HG03045 (cell line): ENCODE data around the gene ZBTB46.

ENCODE experiments used
- ATAC-seq: cut with Tn5 transposase; IDR thresholded peaks from one replicate; pipeline ENCODE4 v1.9.1; 2021; ENCODE audit warnings: mild to moderate bottlenecking, moderate library complexity; ENCODE audit not compliant: unreplicated experiment

ZBTB46 gene

DNA sequence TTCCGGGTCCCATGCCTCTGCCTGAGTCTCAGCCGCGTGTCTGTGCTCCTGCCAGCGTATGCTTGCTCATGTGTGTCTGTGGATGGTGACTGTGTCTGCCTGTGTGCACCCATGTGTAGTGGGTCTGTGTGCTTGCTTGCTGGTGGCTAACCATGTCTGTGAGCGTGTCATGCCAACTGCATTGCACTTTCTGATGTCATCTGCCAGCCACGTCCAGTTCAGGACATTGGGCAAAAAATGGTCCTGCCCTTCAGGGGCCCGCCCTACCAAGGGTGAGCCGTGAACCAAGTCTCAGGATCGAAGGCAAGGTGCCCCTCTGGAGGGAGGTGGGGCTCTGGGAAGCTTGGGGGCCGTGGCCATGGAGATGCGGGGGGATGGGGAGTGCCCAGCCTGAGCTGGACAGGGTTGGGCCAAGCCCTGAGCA, 9.4 kb upstream of the ZBTB46 start:
- ATAC-seq: no peak

DNA sequence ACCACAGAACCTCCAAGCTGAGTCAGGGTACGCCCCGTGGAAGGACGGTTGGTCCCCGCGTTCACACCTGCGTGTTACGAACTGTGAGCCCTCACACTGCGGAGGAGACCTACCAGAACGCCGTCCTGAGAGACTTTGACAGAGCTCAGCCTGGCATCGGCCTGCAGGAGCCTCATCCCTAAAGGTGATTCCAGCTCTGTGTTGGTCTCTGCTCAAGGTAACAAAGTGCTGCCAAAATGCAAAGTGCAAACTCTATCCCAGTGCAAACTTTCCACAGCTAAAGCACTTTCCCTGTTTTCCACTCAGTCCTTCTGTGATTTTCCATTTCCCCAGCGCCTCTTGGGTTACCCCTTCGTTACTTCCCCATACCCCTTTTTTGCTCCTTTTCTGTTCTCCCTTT, 8.6 kb upstream of the ZBTB46 start:
- no peak for ATAC-seq

DNA sequence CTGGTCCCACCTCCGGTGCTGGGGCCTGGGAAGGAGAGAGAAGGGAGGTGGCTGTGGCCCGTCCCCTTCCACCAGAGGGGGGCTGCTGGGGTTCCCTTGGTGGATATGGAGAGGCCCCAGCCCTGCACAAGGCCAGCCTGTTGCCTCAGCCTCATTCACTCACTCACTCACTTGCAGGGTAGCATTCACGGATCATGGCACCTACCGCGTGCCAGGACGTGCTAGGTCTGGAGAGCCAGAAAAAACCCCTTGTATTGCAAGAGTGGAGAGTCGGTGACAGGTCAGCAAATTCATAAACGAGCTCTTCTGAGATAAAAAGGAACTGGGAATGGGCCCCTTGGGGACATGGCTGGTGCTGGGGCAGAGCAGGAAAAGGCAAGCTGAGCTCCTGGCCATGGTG, 6.4 kb upstream of the ZBTB46 start:
- no peak for ATAC-seq

DNA sequence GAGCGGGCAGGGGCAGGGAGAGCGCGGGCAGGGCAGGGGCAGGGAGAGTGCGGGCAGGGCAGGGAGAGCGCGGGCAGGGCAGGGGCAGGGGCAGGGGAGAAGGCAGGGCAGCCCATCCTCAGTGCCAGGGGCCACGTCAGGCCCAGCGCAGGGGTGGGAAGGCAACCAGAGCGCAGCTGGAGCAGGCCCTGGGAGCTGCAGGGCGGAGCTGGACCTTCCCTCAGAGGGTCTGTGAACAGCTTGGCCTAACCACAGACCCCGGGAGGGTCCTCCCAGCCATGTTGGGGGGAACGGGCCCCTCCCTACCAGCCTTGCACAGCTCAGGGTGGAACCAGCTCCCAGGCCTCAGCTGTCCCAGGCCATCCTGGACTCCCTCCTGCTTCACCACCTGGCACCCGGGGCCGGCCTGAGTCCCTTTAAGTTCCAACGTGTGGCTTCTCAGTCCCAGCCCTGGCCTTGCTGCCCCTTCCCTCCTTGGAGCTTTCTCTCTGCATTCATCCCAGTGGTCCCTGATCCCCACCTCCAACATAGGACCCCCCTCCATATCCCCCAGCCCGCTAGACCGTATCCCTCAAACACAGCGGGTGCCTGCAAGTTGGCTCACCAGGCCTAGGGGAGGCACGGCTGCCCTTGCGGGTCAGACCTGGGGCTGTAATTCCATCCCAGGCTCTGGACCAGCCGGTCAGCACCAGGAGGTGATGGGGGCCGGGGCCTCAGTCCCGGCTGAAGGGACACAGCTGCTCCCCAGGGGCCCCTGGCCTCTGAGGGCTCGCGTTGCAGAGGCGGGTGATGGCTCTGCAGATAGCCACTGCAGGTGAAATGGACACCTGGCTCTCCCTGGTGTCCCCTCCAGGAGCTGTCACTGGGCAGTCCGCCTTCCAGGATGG, 5.6 kb upstream of the ZBTB46 start:
- no peak for ATAC-seq

DNA sequence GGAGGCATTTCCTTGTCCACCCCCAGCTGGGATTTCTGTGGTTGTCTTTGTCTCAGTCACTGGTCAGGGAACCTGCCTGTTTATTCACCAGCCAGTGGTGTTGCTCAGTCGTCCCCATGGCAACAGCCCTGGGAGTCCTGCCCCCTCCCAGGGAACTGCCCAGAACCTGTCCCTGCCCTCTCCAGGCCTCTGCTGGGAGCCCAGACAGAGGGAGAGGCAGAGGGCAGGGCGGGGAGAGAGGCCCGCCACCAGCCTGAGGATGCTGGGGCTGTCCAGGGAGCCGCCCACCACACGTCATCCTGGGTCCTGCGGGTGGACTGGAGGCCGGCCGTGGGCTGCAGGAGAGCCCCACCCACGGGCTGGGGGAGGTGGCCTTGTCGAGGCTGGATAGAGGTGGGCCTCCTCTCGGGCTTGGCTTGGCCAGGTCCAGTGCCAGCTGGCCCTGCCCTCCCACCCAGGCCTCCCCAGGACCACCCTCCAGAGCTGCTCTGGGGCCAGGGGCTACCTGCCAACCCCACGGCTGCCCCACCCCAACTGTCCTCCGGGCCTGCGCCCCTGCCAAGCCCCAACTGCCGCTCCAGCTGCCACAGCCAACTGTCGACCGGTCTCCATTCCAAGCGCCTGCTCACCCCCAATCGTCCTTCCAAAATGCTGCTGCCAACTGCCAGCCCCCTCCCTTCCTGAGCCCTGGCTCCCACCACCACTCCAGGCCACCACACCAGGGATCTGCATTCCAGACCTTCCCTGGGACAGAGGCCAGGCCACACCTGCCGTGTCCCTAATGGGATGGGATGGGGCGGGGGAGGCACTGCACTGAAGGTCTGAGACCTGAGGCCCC, 4.2 kb upstream of the ZBTB46 start:
- no peak for ATAC-seq

DNA sequence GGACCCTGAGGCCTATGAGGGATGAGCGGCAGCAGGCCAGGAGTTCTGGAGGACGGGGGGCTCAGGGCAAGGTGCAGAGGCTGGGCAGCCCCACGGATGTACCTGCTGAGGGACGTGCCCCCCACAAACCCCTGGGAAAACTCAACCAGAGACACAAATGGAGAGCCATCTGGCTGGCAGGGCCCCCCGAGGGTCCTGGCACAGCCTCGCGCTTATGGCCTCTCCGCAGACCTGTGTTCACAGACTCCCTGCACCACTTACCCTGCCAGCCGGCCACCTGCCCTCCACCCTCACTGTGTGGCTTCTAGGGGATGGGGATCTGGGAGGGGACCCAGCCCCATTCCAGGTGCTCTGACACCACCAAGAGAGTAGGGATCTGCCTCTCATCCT, 3.4 kb upstream of the ZBTB46 start:
- no peak for ATAC-seq

DNA sequence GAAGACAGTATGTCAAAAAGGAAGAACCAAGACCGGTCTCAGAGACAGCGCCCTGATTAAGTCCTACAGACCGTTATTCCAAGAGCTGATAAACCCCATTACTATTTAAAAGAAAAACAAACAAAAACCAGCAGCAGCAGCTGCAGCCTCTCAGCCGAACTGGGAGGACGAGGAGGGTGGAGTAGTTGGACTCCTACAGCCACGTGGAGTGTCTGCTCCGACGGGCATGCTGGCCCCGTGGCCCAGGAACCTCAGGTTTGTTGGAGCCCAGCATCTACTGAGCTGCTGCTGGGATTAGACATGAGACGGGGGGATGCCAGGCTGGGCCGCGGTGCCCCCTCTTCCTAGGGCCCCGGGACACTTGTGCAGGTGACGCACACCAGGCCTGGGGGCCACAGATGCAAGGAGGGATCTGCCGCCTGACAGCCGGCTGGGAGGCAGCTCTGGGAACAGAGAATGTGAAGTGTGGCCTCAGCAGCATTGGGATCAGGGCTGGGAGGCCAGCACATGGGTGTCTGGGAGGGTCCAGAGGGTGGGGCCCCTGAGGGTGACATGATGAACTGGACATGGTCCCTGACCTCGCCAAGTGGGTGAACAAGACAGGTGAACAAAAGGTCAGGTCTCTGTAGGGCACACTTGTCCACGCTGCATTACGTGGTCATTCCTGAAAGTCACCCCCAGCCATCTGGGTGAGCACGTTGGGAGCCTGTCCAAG, 2.9 kb upstream of the ZBTB46 start:
- ATAC-seq: no peak

DNA sequence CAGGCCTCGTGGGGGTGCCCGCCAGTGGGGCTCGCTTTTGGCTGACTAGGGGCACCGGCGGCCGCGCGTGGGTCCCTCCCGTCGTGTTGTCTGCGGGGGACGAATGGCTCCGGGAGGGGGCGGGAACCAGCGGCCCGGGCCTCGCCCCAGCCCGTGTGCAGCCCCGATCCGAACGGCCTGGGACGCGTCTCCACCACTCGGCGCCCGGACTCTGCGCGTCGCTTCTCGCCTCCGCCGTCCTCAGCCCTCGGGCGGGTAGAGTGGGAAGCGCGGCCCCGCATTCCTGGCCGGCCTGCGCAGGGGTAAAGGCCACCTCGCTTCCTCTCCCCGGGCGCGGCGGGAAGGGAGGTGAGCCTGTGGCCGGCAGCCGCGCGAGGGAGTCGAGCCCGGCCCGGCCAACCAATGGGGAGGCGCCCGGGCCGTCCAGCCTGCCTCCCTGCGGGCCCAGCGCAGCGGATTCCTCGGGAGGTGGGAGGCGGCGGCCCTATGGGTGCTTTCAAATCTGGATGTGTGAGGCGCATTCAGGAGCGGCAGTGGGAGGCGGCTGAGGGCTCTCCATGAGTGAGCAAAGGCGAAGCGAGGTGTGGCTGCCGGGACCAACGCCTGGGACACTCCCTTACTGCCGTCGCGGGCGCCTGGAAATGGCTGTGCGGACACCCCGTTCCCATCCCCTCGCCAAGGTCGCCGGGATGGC, 1.1 kb upstream of the ZBTB46 start:
- ATAC-seq: no peak

DNA sequence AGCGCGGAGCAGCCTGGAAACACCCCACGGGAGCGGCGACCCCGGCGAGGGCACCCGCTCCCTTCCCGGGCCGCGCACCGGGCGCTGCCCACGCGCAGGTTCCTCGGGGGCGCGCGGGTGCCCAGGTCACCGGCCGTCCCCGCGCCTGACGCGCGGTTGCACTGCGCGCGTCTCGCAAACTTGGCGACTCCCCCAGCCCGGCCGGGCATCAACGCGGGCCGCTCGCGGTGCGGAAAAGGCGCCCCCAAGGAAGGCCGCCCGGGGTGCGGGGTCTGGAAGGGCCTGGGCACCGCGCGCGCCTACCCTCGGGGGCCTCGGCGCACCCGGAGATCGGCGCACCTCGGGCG, 555 bp upstream of the ZBTB46 start:
- ATAC-seq: no peak

DNA sequence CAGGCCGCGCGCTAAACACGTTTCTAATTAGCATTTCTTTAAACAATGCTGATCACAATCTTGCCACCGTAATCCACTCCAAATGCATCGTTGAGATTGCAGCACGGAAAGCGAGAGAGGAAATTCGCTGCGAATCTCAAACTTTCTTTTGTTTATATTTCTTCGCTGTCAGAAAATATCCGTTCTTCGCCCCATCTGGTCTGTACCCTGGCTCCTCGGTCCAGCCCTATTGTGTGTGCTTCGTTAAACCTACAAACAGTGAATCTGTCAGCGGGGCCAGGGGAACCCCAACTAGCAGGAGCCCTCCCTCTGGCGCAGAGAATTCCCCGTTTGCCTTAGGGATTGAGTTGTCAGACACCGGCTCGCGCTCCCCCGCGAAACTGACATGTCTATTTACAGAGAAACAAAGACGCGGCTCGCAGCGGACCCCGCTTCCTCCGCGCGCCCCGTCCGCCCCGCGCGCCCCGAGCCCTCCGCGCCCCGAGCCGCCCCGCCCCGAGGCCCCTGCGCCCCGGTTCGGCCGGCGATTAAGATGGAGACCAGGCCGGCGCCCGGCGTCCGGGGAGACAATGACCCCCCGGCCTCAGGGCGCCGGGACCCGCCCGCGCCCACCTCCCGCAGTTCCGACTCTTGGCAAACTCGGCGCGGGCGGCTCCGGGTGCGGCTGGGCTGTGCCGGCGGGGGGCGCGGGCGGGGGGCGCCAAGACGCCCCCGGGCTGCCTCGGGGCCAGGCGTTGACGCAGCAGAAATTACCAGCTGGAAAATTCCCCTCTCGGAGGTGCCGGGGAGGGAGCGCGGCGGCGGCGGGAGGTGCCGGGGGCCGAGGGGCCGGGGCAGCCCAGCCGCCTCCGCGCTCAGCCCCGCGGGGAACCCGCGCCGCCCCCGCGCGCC, 874 bp downstream of the ZBTB46 start:
- no peak for ATAC-seq

DNA sequence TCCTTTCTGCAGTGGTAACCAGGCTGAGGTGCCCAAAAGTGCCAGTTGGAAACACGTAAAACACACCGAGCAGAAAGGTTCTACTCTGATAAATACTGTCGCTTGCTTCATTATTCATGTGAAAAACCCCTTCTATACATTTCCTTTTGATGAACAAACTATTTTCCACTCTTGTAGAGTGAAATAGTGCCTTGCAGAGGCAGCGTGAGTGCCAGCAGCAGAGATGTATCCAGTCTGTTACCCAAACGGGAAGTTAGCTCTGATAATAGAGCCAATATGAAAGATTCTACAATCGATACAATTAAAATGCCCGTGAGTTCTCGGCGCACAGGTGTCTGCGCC, 1.5 kb downstream of the ZBTB46 start:
- ATAC-seq: no peak

DNA sequence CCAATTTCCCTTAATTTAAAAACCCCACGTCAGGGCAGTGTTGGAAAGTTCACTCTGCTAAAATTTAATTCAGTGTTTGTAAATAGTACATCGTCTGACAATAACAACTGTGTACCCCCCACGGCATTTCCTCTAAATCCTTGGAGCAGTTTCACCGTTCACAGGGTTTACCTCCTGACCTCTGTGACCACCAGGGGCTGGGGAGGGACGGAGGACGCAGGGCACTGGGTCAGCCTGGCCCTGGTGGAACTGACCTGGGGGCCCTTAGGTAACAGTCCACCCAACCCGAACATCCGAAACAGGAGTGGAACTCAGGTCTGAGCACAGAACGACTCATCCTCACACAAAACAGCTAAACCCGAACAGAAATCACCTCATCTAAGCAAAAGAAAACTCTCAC, 2.1 kb downstream of the ZBTB46 start:
- no peak for ATAC-seq

DNA sequence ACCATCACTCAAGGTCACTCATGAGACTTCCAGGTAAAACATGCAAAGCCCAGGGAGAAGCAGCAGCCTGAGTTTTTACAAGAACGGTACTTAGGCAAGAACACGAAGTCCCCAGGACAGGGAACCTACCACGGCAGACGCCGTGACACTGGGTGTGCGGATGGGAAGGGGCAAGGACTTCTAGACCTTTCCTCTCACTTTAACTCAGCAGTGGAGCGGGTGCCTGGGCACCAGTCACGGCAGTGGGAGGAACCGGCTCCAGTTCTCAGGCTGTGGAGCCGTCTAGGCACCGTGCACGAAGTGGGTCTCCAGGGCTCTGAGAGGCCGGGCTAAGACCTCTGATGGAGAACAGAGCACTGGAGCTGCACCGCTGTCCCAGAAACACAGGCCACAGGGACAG, 2.5 kb downstream of the ZBTB46 start:
- no peak for ATAC-seq

DNA sequence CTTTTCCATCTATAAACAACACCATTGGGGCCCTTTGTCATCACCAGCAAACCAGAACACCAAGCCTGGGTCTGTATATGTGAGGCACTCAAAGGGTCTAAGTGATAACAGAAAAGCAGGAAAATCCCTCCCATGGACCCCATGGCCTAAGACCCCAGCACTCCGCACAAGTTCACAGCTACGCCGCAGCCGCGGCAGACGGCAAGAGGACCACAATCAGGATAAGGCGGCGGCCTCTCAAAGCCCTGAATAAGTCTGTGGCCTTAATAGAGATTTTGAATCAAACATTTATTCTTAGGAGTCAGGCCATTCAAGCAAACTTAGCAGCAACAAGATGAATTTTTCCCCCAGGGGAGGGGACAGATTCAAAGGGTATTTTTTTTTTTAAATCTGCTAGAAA, 2.9 kb downstream of the ZBTB46 start:
- no peak for ATAC-seq

DNA sequence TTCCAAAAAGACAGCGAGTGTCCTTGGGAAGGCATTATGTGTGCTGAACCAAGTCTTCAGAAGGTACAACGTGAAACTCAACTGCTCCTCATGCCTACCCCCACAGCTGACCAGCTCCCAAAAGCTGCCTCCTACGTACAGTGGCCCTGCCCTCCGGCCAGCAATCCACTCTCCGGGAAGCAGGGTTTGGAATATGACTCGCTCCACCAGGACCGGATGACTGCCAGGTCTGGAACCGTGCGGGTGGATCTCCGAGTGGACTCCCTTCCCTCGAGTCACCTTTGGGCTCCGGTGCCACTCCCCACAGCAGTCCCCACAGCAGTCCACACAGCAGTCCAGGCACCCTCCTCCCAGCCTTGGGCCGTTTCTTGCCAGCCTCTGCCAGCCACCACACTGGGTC, 4.3 kb downstream of the ZBTB46 start:
- ATAC-seq: no peak

DNA sequence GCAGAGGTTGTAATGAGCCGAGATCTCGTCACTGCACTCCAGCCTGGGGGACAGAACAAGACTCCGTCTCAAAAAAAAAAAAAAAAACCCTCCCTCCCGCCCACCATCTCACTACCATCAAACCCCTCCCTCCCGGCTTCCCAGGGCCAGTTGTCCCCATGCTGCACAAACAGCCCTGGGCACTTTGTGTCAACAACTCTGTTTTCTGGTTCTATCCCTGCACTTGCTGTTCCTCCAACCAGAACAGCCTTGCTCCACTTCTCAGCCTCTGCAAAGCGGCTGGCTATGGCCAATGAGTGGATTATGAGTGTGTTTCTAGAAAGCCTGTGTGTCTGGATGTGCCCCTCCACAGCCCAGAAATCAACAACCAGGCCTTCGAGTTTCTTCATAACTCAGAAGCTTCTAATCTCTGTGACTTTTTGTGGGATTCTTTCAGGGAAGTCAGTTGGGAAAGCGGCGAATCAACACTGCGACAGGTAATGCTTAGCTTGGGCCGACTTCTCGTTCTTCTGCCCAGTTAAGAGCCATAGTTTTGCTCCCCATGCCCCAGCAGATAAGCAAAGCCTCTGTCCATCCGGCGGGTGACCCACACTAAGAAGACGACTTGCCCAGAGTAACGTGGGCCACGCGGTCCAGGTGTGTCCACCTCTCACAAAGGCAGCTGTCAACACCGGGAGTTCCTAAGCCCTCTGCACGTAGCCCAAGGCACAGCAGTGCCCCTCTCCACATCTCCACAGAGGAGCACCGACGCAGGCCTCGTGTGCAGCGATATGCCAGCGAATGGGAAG, 5.5 kb downstream of the ZBTB46 start:
- ATAC-seq: no peak

DNA sequence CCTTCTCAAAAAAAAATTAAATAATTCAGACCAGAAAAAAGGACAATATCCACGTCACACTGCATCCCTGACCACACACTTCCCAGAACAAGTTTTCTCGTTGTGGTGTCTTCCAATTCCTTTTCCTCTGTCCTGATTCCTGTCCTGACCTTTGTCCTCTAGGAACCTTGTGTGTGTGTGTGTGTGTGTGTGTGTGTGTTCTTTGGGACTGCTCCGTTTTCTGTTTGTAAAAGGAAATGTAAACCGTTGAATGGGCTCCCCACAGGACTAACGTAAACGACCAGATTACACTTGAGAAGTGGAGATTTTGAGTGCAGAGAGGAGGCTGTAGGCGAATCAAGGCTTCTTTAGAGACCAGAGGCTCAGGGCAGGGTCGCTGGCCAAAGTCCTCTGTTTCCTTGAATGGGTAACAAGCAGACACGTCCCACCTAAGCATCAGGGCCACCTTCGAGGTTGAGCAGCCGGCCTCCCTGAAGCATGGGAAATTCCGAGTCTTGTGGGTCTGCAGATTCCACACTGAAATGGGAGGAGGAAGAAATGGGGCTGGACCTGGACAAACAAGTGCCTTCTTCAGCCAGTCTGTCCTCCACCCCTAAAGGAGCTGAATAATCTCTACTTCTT, 7.3 kb downstream of the ZBTB46 start:
- no peak for ATAC-seq

DNA sequence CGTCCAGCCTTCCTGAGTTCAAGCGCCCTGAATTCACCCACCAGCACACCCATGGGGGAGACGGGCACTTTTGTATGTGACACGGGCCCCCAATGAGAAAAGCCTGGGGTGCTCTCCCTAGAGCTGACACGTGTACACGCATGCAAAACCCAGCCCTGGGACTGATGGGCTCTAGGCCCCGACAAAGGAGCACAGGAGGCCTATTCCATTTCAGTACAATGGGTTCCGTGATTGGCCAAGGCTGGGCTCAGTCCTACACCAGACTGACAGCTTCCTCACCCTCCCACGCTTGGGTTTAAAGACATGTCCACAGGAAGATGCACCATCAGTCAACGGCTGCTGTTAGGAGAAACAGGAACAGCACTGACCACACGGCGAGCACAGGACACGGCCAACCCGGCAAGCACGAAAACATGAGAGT, 8.8 kb downstream of the ZBTB46 start:
- no peak for ATAC-seq

DNA sequence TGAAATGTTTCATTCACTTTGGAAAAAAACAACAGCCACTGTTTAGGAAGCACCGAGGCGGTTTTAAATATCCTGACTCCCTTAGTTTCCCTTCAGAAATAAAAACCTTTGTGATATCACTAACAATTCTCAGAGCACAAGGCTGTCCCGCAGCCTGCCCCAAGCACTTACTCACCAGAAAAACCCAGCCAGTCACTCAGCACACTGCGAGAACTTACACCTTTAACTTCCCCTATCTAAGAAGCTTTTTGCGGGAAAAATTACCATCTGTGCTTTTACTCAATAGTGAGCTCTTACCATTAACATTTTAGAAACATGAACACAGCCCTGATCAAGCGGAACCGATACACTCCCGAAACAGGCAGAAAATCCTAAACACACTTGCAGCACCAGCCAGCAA, 9.3 kb downstream of the ZBTB46 start:
- ATAC-seq: no peak
